Measurements from ENCODE around the gene DNAJB9.

GRCh38 chr7:108565987-108566386, 3.7 kb upstream of the DNAJB9 start:
- TF ChIP-seq ZNF274 (IDR thresholded peaks at IDR 0.05; ENCODE audit: borderline replicate concordance, low read depth, low read length) (no peak), RBBP5 (IDR thresholded peaks at IDR 0.05; ENCODE audit: borderline replicate concordance, insufficient read depth, low read length, poor library complexity, severe bottlenecking) (no peak)

All from K562 (cell line).